GM21723 (cell line): ENCODE data around the gene NUMBL.
"Not testable (repeated sequence)": the region's sequence is repeated elsewhere in the genome, so short reads cannot be mapped to it uniquely, and the experiment has no call there.

ENCODE experiments used
- ATAC-seq: cut with Tn5 transposase; IDR thresholded peaks from one replicate; pipeline ENCODE4 v1.9.1; 2021; ENCODE audit warnings: mild to moderate bottlenecking, moderate library complexity; ENCODE audit not compliant: unreplicated experiment

Gene NUMBL

DNA sequence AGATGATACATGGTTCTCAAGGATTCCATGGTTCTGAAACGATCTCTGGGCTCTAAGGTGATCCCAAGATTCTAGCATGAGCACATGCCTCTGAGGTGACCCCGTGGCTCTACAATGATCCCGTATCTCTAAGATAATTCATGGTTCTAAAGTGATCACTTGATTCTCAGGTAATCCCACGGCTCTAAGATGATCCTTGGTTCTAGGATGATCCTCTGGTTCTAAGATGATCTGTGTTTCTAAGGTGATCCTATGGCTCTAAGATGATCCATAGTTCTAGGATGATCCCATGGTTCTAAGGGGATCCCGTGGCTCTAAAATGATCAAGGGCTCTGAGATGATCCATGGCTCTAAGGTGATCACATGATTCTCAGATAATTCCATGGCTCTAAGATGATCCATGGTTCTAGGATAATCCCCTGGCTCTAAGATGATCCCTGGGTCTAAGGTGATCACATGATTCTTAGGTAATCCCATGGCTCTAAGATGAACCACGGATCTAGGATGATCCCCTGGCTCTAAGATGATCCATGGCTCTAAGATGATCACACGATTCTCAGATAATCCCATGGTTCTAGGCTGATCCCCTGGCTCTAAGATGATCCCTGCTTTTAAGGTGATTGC lies 21.3 kb downstream of the NUMBL start:
- no peak for ATAC-seq

DNA sequence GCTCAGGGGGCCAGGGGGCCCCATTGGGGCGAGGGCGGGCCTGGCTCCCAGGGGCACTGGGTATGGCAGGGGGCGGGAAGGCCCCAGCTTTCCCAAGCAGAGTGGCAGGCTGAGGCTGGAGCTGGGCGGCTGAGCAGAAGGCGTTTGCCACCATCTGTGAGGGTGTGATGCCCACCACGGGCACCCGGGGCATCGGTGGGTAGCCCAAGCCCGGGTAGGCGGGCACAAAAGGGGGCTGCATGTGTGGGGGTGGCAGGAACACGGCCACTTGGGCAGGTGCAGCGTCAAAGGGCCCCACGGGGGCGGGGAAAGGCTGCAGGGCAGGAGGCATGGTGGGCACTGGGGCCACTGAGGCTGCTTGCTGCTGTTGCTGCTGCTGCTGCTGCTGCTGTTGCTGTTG lies 22.8 kb downstream of the NUMBL start:
- no peak for ATAC-seq

DNA sequence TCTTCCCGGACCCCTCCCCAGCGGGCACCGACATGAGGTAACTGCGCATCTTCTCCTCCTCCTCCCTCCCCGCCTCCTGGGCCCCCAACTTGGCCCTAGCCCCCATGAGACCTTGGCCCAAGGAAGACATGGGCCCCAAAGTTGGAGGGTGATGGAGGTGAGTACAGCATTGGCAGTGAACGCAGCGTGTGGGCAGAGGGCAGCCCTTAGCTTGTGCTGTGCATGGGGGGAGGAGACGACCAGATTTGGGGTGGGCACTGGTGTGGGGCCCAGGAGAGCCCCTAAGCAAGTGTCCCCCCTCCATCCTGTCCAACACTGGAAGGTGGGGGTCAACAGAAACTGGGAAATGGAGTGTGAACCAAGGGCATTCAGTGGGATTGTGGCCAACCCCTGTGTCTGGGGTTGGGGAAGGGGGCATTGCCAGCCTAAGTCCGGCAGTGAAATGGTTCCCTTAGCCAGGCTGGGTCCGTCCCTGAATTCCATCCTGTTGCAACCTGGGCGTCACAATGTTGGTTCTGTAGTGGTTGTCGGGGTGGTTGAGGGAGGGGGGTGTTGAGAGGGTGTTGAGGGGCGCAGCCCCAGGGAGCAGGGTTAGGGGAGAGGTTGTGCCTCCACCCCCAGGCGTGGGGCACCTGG lies 23.5 kb downstream of the NUMBL start:
- ATAC-seq, result no peak

DNA sequence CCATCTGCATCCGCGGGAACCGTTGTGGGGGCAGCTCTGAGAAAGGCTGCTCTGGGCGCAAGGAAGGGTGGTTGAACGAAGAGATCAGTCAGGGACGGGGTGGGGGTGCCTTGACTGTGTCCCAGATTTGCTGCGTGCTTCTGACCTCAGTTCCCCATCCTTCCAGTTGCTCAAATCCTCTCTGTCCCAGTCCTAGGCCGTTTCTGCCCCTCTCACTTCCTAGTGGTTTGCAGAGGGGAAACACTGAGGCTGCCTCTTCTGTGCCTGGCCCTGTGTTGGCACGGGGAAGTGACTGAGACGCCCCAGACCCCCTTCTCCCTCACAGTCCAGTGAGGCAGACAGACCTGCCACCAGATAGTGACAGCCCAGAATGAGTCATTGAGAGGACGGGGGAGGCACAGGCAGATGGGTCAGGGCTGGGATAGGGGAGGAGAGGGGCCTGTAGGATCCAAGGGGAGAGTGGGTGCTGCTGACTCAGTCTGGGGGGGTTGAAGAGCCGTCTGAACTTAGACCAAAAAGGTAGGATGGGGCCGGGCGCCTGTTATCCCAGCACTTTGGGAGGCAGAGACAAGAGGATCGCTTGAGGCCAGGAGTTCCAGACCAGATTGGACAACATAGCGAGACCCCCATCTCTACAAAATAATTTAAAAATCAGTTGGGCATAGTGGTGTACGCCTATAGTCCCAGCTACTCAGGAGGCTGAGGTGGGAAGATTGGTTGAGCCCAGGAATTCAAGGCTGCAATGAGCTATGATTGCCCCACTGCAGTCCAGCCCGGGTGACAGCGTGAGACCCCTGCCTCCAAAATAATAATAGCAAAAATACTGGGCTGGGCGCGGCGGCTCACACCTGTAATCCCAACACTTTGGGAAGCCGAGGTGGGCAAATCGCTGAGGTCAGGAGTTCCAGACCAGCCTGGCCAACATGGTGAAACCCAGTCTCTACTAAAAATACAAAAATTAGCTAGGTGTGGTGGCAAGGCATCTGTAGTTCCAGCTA lies 26.5 kb downstream of the NUMBL start:
- ATAC-seq, result no peak

DNA sequence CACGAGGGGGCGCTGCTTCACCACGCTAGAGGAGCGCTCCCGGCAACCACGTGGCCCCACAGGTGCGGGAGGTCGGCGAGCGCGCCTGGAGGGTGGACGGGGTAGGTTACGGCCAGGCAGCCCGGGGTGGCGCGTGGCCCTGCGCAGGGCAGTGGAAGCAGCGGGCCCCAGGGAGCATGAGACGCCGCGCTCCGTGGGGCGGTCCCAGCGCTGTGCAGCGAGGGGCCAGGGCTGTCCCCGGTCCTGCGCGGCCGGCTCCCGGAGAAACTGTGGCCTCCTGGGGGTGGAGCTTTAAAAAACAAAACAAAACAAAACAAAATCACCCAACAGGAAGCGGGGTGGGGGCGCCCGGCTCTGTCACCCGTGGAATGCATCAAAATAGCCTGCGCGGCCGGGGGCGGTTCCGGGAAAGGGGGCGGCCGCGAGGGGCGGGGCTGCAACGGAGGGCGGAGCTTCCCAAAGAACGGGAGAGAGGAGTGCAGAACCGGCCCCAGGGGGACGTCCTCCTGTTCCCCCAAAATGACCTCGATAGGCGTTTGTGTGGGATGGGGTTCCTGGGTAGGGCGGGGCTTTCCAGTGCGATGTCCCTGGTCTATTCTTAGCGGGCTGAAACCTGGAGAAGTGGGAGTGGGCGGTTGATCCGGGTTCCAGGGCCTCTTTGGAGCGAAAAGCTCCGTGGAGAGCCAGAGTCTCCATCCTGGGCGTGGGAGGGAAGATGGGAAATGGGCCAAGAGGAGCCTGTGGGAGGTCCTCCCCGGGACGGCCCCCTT lies 27.3 kb downstream of the NUMBL start:
- peak; percentile 77 for ATAC-seq

DNA sequence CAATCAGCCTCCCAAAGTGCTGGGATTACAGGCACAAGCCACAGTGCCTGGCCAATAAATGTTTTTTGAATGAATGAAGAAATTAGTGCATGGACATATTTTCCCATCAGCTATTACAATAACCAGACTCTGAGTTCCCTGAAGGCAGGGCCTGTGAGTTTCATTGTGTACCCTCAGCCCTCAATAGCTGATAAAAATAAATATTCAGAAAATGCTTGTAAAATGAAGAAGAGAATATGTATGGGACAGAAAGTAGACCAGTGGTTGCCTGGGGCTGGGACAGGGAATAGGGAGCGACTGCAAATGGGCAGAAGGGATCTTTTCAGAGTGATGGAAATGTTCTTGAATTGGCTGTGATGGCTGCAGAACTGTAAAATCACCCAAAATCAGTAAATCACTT lies 28.8 kb downstream of the NUMBL start:
- no peak for ATAC-seq

DNA sequence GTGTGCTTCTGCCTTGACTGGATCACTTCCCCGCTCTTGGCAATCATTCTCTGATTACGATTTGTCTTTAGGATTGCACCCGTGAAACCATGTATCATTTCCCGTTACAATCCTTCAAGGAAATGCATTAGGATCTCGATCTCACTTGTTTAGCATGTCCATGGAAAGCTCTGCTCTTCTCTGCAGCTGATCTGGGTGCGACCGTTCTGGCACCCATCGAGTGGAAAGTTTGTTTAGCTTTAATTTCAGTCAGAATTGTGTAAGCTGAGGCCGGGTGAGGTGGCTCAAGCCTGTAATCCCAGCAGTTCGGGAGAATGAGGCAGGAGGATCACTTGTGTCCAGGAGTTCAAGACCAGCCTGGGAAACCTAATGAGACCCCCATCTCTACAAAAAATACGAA lies 30.9 kb downstream of the NUMBL start:
- no peak for ATAC-seq

DNA sequence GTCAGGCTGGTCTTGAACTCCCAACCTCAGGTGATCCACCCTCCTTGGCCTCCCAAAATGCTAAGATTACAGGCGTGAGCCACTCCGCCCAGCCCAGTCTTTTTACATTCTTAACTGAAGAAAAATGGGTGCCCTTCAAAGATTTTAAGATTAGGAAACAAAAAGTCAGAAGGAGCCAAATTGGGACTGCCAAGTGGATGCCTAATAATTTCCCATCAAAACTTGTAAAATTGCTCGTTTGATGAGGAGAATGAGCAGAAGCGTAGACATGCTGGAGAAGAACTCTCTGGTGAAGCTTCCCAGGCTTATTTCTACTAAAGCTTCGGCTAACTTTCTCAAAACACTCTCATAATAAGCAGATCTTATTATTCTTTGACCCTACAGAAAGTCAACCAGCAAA lies 31.3 kb downstream of the NUMBL start:
- no peak for ATAC-seq

DNA sequence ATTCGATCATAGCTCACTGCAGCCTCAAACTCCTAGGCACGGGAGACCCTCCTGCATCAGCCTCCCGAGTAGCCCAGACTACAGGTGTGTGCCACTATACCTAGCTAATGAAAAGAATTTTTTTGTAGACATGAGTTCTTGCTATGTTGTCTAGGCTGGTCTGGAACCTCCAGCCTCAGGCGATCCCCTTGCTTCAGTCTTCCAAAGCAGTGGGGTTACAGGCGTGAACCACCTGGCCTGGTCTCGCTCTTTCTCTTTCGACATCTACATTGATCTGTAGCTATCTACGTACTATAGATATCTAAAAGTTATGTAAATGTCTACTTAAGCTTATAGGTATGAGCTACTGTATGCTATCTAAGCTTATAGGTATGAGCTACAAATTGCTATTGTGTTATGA lies 32.4 kb downstream of the NUMBL start:
- no peak for ATAC-seq

DNA sequence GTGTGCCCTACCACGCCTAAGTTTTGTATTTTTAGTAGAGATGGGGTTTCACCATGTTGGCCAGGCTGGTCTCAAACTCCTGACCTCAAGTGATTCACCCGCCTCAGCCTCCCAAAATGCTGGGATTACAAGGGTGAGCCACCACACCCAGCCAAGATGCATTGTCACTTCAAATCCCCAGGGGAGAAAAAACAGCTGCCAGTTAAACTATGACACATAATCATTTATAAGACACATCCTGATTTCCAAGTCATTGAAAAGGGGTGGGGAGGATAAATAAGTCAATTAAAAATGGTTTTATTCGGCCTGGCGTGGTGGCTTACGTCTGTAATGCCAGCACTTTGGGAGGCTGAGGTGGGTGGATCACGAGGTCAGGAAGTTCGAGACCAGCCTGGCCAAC lies 34.8 kb downstream of the NUMBL start:
- not testable (repeated sequence) for ATAC-seq

DNA sequence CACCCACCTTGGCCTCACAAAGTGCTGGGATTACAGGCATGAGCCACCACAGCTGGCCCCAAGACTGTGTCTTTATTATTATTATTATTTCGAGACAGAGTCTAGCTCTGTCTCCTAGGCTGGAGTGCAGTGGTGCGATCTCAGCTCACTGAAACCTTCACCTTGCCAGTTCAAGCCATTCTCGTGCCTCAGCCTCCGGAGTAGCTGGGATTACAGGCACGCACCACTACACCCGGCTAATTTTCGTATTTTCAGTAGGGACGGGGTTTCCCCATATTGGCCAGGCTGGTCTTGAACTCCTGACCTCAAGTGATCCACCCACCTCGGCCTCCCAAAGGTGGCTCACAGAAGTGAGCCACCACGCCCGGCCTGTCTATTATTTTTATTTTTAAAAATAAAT lies 38.1 kb downstream of the NUMBL start:
- ATAC-seq, result not testable (repeated sequence)

DNA sequence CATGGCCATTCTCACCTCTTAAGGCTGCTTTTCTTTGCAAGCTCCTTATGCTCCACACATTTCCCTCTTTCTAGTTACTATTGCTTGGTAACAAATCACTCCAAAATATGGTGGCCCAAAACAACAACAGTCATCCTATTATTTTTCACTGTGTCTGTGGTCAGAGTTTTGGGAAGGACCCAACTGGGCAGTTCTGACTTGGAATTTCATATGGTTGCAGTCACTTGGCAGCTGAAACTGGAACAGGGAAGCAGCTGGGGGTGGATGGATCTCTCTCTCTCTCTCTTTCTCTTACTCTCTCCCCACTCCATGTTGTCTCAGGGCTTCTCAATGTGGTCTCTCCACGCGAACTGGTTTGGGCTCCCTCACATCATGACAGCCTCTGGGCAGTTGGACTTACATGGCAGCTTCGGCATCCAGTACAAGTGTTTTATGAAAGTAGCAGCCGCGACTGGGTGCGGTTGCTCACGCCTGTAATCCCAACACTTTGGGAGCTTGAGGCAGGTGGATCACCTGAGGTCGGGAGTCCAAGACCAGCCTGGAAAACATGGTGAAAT lies 39.6 kb downstream of the NUMBL start:
- no peak for ATAC-seq

DNA sequence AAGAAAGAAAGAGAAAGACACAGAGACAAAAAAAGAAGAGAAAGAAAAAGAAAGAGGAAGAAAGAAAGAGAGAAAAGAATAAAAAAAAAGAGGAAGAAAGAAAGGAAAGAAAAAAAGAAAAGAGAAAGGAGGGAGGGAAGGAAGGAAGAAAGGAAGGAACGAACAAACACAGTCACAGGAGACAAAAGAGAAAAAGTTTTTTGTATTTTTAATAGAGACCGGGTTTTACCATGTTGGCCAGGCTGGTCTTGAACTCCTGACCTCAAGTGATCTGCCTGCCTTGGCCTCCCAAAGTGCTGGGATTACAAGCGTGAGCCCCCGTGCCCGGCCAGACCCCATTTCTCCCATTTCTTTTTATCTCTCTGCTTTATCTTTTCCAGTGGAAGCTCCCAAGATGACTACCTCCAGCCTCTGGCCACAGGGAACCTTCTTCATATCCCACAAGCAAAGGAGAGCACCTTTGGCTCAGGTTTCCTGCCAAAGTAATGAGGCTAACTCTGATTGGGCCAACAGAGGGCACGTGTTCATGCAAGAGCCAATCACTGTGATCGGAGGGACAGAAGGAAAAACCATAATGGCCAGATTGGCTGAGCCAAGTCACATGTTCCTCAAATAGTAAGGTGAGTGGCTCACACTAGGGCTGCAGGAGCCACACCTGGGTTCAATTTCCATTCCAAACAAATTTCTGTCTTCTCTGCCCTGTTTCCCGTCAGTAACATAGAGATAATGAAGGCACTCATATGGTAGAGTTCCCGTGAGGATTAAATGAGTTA lies 40.4 kb downstream of the NUMBL start:
- ATAC-seq, result not testable (repeated sequence)

DNA sequence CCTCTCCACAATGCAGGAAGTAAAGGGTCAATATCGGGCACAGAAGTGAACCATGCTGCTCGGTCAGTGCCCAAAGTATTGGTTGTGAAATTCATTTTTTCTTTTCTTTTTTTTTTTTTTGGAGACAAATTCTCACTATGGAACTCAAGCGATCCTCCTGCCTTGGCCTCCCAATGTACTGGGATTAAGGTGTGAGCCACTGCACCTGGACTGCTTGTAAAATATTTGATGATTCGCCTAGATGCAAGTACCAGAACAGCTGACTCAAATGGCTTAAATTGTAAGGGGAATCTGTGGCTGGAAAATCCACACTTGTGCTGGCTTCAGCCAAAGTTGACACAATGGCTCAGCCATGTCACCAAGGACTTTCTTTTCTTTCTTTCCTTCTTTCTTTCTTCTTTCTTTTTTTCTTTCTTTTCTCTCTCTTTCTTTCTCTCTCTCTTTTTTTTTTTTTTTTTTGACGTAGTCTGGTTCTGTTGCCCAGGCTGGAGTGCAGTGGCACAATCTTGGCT lies 43.7 kb downstream of the NUMBL start:
- ATAC-seq, result no peak

DNA sequence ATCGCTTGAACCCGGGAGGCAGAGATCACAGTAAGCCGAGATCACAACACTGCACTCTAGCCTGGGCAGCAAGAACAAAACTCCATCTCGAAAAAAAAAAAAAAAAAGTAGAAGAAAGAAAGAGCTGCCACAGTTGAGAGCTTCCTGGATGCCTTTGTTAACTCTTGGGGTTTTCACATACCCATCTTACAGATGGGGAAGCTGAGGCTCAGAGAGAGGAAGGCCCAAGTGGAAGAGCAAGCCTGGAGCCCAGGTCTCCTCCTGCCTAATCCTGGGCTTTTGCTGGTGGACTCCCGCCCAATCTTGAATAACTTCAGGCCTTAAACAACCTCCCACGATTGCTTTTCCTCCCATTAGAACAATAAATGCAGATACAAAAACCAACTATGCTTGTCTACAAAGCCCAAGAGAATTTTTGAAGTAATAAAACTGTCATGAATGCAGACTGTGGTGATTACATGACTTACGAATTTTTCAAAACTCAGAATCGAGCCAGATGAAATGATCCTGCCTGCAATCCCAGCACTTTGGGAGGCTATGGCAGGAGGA lies 47.6 kb downstream of the NUMBL start:
- no peak for ATAC-seq

DNA sequence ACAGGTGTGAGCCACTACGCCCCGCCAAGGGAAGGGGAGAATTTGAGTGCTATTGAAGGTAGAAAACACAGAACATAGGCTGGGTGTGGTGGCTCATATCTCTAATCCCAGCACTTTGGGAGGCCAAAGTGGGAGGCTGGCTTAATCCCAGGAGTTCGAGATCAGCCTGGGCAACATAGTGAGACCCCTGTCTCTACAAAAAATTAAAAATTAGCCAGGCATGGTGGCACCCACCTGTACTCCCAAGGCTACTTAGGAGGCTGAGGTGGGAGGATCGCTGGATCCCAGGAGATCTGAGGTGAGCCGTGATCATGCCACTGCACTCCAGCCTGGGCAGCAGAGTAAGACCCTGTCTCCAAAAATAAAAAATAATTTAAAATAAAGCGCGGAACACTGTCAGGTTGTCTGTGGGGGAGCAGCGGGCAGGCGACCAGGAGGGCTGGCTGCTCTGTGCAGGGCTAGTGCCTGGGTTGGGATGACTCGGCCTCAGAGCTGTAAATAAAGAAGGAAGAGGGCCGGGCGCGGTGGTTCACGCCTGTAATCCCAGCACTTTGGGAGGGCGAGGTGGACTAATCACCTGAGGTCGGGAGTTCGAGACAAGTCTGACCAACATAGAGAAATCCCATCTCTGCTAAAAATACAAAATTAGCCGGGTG lies 48.3 kb downstream of the NUMBL start:
- no peak for ATAC-seq

DNA sequence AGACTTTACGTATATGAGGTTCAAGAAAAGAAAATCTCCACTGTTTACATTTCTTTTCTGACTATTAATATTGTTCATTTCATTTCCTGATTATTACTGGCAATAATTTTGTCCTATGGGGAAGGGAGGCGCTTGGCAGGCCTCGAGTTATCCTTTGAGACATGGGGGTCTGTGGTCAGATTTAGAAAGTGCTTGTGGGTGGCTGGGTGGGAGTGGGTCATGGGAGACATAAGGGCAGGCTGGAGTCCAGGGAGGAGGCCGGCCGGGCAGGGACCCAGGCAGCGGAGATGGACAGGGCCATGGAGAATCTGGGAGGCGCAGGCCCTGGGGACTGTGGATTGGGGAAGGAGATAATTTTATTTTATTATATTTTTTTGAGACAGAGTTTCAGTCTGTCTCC lies 49.2 kb downstream of the NUMBL start:
- ATAC-seq, result no peak

DNA sequence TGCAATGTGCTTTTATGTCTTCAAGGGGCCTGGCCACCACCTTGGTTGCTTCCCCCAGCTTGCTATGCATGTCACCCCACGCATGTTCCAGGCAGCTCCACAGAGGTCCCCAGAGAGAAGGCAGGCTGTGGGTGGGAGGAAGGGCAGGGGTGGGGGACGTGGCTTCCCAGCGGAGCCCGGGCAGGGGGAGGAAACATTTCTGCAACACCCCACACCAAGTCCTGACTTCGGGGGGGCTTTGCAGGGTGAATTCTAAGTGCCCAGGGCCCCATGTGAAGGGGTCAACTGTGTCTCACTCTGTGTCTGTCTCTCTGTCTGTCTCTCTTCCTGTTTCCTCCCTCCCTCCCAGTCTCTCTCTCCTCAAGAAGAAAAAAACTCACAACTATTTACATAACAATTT lies 49.7 kb downstream of the NUMBL start:
- ATAC-seq, result no peak

DNA sequence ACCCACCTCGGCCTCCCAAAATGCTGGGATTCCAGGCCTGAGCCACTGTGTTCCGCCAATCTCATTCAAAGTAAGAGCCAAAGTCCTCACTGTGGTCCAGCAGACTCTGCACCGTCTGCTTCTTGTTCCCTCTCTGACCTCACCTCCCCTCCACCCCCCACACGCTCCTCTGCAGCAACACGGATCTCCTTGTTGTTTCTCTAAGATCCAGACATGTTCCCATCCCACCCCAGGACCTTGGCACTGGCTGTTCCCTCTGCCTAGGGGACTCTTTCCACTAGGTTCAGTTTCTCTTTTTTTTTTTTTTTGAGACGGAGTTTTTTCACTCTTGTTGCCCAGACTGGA lies 50.8 kb downstream of the NUMBL start:
- no peak for ATAC-seq
